GDM1 (cell line): ENCODE data around the gene TRMU.
A peak's percentile ranks its signal among the peaks of the same experiment; 100 is the strongest.

Source experiments
- DNase-seq: peaks from one replicate; lab custom pipeline; 2025; lab: John Stamatoyannopoulos, UW

The TRMU gene, protein sequence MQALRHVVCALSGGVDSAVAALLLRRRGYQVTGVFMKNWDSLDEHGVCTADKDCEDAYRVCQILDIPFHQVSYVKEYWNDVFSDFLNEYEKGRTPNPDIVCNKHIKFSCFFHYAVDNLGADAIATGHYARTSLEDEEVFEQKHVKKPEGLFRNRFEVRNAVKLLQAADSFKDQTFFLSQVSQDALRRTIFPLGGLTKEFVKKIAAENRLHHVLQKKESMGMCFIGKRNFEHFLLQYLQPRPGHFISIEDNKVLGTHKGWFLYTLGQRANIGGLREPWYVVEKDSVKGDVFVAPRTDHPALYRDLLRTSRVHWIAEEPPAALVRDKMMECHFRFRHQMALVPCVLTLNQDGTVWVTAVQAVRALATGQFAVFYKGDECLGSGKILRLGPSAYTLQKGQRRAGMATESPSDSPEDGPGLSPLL

DNA sequence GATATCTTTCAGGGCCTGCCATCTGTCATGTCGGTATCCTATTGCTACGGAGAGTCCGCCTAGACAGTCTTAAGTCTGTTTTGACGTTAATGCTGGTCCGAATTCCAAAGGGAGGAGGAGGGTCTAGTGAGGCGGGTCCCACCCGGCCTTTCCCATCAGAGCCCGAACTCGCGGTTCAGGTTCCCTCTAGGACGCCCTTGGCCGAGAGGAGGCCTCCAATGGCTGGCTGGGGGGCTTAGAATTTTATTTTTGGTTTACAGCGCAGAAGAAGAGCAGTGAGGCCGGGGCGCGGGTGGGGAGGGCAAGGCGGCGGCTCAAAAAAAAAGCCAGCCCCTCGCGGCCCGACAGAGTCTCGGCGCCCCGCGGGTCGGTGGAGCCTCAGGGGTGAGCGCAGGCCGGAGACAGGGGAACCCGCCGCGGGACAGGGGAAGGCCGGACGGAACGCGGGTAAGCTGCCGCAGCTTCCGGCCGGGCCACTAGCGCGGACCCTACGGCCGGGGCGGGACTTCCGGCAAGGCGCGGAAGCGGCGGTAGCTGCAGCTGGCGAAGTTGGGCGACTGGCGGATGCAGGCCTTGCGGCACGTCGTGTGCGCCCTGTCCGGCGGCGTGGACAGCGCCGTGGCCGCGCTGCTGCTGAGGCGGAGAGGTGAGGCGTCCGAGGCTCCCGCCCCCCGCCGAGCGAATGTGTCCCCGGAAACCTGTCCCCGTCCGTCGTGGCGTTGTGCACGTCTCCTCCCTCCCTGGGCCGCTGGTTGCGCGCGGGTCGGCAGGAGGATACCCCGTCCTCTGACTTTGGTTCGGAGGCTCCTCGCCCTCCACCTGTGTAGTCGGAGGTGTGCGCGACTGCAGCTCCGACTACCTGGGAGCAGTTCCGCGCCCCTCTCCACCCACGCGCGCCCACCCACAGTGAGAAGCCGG lies at the start of gene TRMU:
Gene TRMU, plus strand, starts transcription at position 514 of the 918 bp plus-strand sequence. Its CDS starts 51 bp downstream, at position 565.
- DNase-seq: peak; percentile 76

DNA sequence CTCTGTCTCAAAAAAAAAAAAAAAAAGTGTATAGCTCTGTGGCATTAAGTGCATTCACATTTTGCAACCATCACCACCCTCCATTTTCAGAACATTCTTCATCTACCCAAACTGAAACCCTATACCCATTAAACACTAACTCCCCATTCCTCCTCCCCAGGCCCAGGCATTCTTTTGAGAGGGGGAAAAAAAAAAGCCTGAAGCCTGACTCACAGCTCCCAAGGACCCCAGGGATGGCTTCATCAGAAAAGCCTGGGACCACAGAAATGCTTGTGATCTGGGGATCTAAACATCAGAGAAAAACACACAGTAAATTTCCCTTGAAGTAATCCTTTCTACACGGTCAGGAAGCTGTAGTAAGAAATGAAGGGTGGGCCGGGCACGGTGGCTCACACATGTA lies 49.5 kb upstream of the TRMU start:
- no peak for DNase-seq

DNA sequence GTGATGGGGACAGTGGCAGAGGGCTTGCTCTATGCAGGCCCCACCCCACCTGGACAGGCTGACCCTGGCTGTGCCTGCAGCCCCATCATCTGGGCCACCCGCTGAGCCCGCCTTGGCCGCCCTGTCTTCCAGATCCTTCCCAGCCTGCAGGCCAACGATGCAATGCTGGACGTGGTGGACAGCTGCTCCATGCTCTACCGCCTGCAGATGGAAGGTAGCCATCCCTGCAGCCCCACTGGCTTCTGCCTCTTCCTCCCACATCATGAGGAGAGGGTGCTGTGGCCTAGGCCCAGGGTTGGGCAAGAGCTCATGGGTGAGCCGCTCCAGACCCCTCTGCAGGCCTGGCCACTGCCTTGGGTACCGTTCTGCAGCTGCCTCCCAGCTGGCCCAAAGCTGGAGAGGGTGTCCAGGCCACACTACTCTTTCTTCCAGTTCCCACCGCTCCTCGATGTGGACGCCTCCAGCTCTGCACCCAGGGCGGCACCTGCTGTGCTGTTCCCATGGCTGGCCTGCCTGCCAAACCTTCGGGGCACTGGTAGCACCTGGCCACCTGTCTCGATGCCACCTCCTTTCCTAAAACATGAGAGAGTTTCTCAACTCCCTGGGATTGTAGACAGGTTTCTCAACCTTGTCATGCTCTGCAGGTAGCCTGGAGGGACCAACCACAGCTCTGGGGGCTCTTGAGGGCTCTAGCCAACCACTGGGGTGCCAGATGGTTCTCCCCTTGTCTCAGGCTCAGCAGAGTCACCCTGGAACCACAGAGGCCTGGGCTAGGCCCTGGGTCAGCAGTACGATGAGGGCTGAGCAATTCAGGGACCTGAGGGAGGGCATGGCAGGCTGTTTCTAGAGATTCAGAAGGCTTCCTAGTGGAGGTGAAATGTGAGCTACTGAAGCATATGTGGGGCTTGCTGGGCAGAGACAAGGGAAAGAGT lies 48.3 kb upstream of the TRMU start:
- no peak for DNase-seq

DNA sequence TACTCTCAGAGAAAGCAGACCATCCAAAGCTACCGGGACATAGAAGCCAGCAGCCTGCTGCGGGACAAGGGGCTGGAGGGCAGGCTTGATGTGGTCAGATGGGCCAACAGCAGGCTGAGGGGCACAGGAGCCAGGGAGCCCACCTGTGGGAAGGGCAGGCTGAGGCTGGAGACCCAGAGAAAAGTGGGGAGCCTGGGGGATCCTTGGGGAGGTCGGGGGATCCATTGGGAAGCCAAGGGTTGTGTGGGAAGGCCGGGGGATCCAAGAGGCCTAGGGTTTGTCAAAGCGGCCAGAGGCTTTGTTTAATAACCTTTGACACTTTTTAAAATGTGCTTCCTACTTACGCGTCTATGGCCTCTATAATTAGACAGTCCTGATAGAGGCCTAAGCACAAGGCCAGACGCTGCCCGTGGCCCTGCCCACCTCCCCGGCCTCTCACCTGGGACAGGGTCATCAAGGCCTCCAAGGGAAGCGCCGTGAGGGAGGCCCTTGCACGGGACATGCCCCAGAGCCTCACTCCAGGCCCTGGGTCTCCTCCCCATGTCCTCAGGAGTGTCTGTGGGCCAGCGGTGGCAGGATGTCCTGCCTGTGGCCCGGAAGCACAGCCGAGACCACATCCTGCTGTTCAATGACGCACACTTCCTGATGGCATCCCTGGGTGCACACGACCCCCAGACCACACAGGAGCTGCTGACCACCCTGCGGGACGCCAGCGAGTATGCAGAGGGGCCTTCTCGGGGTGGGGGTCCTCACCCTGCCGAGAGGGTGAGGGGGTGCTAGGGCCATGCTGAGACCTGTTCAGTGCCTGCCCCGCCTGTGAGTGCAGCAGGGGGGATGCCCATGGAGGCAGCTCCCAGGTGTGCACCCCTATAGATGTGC lies 47.4 kb upstream of the TRMU start:
- peak; percentile 74 for DNase-seq

DNA sequence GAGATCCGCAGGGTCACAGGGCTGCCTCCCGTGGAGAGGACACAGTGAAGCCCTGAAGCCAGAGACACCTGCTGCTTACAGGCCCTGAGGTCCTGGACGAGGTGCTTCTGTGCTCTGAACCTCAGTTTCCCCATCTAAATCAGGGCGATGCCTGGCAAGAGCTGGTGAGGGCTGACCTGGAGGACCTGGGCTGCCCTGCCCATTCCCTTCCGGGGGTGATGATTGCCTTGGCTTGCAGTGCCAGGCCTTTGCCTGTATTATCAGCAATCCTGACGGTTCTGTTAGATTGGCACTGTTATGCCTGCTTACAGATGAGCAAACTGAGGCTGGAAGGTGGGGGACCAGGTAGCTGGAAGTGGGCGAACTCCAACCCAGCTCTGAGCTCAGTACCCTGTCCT lies 46.7 kb upstream of the TRMU start:
- DNase-seq: no peak

DNA sequence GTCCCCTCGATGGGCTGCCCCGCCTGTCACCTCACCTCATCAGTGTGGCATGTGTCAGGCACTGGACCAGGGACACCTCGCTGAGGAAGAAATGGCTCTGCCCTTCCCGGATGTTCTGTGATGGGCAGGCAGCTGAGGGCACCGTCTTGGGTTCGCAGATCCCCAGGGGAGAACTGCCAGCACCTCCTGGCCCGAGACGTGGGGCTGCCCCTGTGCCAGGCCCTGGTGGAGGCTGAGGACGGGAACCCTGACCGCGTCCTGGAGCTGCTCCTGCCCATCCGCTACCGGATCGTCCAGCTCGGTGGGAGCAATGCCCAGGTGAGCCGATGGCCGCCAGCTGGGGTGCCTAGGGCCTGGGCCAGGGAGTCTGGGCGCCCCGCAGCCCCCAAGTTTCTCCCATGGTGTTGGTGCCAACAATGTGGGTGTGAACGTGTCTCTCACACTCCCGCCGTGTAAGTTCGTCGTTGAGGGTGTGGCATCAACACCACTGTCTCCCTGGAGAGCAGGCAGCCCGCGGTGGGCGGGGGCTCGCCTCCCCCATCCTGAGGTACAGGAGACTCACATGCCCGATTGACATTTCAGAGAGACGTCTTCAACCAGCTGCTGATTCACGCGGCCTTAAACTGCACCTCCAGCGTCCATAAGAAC lies 46.1 kb upstream of the TRMU start:
- no peak for DNase-seq

DNA sequence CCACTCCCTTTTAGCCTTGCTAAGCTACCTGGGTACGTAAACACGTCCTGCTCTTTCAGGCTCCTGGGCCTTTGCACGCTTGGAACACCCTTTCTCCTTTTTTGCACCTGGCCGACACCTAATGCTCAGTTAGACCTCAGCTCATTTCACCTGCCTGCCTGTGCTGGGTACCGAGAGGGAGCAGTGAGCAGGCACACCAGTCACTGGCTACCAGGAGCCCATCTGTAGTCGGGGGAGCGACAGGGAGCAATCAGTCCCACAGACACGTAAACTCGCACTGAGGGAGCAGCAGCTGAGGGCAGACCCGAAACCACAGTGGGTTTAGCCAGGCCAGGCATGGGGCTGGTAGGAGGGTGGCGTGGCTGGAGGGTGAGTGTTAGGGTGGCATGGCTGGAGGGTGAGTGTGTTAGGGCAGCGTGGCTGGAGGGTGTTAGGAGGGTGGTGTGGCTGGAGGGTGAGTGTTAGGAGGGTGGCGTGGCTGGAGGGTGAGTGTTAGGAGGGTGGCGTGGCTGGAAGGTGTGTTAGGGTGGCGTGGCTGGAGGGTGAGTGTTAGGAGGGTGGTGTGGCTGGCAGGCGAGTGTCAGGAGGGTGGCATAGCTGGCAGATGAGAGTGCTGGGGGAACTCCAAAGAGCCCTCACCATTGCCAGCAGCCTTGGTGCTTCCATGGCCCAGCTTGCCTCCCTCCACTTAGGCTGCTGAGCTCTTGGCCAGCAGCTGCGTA lies 45.2 kb upstream of the TRMU start:
- DNase-seq: no peak

DNA sequence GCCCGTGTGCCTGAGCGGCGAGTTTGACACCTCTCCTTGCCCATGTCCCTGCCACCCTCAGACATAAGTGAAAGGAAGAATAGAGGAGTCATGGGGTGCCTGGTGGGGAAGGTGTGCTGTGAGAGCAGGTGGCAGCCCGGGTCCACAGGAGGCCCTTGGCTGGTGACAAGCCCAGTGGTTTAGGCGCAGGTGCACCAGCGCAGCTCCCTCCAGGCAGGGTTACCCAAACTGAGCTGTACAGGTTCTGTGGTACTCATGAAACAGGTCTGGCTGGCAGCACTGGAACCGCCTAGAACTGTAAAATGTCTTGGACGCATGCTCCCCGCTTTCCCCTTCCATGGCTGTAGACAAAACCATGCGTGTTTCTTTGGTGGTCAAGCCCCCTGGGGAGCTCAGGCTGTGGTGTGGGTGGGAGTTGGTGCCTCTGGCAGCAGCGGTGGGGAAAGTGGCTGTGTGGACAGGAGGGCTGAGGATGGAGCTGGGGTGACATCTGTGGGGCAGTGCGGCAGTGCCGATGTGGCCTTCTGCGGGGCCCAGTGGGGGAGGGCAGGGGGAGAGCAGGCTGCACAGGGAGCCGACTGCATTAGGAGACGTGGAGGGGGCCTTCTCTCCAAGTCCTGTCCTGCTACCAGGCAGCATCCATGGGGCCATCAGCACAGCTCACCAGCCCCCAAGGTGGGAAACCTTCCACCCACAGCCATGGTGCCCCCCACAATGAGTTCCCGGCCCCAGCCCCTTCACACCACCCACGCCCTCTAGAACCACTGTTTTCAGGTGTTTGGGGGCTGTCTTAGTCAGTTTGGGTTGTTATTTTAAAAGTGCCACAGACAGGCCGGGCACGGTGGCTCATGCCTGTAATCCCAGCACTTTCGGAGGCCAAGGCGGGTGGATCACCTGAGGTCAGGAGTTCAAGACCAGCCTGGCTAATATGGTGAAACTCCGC lies 44.4 kb upstream of the TRMU start:
- DNase-seq: no peak

DNA sequence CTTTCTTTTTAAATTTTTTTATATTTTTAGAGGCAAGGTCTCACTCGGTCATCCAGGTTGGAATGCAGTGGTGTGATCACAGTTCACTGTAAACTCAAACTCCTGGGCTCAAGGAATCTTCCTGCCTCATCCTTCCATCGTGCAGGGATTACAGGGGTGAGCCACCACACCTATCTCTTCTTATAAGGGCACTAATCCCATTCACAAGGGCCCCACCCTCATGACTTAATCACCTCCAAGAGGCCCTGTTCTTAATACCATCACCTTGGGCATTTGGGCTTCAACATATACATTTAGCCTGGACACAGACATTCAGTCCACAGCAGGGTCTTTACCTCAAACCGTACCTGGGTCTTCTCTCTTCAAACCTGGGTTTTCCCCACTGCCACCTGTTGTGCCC lies 43.3 kb upstream of the TRMU start:
- DNase-seq: no peak

DNA sequence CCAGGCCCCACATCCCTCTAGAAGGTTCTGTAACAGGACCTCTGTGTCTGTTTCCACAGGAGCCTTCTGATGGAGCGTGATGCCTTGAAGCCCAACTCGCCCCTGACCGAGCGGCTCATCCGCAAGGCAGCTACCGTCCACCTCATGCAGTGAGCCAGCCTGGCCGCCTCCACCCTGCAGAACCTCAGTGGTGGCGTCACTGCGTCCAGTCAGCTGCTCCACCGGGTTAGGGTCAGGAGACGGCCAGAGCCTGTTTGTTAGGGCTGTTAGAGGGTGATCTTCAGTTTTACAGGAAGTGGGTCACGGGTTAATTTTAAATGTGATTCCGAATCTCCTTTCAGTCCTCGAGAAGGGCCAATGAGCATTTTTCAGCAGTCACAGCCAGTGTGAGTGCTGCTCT lies 42.8 kb upstream of the TRMU start:
- no peak for DNase-seq

DNA sequence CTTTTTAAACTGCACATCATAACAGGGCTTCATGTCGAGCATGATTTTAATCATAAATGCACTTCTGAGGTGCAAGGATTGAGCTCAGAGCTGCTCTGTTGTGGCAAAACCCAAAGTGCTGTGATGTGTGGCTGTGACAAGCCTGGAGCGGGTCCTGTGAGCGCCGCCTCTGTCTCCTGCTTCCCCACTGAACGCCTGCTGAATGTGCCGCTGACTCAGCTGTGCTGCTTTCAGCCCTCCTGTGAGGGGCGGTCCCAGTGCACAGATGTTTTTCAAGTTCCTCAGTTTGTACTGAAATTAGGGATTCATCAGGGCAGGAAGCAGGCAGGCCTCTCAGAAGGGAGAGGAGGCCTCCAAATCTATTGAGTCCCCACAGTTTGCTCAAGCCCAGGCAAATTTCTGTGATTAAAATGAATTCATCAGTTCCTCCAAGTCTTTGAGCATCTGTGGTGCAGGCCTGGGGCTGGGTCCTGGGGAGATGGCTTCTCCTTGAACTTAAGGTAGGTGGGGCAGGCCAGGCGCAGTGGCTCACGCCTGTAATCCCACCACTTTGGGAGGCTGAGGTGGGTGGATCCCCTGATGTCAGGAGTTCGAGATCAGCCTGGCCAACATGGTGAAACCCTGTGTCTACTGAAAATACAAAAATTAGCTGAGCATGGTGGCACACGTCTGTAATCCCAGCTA lies 41.8 kb upstream of the TRMU start:
- DNase-seq: peak; percentile 71

DNA sequence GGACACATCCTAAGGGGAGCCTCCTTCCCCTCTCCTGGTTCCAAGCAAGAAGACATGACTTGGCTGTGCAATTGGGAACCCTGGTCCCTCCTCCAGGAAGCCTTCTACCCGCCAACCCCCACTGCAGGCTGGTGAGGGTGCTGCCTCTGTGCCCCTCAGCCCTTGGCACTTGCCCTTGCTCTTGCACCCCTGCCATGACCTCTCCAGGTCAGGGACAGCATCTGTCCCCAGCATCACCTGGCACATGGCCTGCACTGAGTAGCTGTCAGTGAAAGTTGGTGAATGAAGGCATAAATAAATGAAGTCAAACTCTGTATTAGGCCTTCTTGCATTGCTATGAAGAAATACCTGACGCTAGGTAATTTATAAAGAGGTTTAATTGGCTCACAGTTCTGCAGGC lies 40.7 kb upstream of the TRMU start:
- DNase-seq: no peak

DNA sequence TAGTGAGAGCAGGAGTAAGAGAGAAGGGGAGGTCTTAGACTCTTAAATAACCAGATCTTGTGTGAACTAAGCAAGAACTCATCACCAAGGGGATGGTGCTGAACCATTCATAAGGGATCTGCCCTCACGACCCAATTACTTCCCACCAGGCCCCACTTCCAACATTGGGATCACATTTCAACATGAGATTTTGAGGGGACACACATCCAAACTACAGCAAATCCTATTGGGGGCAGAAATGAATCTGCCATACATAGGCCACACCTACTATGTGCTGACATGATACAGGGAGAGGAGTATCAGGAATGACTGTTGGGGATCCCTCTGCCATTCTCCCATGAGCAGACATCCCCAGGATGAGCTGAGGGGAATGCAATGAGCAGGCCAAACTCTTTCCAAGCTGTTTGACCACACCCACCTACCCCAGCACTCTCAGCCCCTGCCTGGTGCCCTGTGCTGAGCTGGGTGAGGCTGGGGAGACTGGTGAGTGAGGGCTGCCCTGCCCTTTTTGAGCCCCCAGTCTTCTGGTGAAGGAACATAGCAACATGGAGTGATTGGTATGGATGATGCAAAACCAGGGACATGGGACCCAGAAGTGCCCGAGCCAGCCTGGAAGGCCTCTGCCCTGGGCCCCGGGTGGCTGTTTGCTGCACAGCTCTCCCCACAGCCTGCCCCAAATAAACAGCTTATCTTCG lies 40.1 kb upstream of the TRMU start:
- DNase-seq: no peak

DNA sequence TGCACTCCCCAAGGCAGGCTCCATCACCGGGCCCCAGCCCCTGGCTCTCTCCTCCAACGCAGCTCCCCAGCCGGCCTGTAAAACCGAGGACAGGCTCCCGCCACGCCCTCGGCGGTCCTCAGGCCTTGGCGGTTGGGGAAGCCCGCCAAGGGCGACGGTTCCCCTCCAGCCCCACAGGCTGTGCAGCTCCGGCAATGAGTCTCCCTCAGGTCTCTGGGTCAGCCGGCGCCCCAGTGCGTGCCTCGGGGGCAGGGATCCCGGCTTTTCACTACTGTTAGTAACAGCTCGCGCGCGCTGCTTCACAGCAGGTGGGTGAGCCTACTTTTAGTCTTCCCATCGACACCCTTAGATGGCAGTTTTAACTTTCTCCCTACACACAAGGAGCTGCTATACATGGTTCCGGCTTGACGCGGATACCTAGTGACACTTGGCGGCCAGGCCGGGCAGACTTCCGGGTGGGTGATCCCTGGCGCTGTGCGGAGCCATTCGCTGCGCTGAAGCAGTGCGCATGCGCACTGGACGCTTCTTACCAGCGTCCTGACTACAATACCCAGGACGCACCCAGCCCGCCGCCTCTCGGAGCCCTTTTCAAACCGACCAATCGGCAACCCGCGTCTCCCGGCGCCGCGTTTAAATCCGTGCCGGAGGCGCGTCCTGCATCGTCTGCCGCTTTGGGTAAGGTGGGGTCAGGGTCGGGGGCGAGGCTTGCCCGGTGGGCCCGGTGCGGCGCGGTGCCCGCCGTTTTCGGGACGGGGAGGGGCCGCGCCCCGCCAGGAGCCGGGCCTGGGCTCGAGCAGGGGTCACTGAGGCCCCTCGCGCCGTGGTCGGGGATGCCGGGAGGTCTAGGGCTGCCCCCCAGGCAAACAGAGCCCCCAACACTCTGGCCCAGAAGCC lies 39.0 kb upstream of the TRMU start, which contains the start of gene GTSE1:
Gene GTSE1, plus strand, starts transcription at position 614 of the 894 bp plus-strand sequence. CDS start 531 bp downstream, outside the sequence.
- peak; percentile 97 for DNase-seq

DNA sequence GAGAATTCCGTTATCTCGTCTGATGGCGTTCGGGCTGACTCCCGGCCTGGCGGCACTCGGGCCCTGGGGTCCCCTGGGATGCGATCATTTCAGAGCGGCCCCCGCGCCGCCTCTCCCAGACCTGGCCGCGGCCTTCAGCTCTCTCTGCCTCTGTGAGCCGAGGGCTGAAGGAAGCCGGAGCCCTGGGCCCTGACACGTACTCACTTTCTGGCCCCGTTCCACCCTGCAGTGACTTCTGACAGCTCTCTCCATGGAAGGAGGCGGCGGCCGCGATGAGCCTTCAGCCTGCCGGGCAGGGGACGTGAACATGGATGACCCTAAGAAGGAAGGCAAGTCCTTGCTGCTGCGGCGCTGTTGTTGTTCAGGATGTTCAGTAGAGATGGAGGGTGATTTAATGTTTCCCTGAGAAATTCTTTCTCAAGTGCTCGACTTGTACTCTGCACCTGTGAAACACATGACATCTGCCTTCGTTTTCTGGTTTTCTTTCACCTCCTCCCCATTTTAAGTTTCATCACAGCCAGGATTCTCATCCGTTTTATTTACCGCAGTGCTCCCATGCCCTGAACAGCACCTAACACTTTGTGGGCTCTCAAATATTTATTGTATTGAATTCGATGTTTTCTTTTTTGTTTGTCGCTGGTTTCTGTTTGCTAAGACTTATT lies 38.2 kb upstream of the TRMU start:
- no peak for DNase-seq

DNA sequence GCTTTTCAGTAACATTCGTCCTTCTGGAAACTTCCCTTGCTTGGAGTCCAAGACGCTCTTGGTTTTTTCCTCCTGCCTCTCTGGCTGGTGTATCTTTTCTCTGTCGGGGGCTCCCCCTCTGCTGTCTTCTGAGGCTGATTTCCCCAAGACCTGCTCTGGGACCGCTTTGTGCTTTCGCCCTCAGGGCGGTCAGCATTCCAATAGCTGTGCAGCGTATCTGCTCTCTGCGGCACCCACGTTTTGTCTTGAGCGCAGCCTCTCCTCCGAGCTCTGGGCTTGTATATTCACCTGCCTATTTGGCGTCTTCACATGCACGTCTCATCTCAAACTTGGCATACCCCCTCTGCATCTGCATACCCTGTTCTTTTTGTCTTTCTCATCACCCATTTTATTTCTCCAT lies 36.4 kb upstream of the TRMU start:
- DNase-seq: no peak
